Vagina (tissue), 2 donors: ENCODE measurements around the gene PSMA7.

Experiments
- CTCF ChIP-seq, 3 experiments: fragments of 450-650 bp in 2 of 3; fragments of 200-600 bp in 1 of 3; sonication (generic) in 1 of 3; IDR thresholded peaks; one replicate each; pipeline ENCODE4 v1.5.1; 2017 to 2019; ENCODE audit warnings: antibody characterized with exemption in 3 of 3, mild to moderate bottlenecking in 2 of 3, moderate library complexity in 2 of 3
- POLR2A ChIP-seq, 2 donors: fragments of 450-650 bp; IDR thresholded peaks; one replicate each; pipeline ENCODE4 v1.6.1; 2017; ENCODE audit warnings: antibody characterized with exemption in 2 of 2, mild to moderate bottlenecking in 2 of 2, moderate library complexity in 2 of 2

GRCh38 chr20:62163986-62164762 is 21.0 kb upstream of the PSMA7 start:
- TF ChIP-seq POLR2A (IDR thresholded peaks at IDR 0.05) (no peak), CTCF (IDR thresholded peaks at IDR 0.05) (no peak)
